Activated CD4-positive, alpha-beta T cell treated with anti-CD3 and anti-CD28 coated beads for 48 hours (primary cell): ENCODE data around the gene PBXIP1.
"Not testable (repeated sequence)": the region's sequence is repeated elsewhere in the genome, so short reads cannot be mapped to it uniquely, and the experiment has no call there.

Experiments used
- DNase-seq: peaks from one replicate; pipeline ENCODE4 v3.0.0-alpha.2; 2020

Gene PBXIP1

GRCh38 chr1:154935749-154936554 lies 19.9 kb downstream of the PBXIP1 start:
- no peak for DNase-seq

DNA sequence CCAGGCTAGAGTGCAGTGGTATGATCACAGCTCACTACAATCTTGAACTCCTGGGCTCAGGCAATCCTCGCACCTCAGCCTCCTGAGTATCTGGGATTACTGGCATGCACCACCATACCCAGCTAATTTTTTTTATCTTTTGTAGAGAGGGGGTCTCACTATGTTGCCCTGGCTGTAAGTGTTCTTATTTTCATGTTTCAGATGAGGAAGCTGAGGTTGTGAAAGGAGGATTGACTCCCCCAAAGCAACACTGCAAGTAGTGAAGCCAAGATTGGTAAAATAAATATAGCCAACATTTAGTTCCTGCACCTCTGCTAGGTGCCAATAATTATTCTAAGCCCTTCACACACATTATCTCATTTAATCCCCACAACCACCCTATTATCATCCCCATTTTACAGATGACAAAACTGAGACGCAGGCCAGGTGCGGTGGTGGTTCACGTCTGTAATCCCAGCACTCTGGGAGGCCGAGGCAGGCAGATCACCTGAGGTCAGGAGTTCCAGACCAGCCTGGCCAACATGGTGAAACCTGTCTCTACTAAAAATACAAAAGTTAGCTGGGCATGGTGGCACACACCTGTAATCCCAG lies 21.4 kb downstream of the PBXIP1 start:
- no peak for DNase-seq

- no peak for DNase-seq
Measured at GRCh38 chr1:154931940-154932487, 23.9 kb downstream of the PBXIP1 start.

GRCh38 chr1:154926201-154926600 lies 29.7 kb downstream of the PBXIP1 start:
- DNase-seq, result no peak

DNA sequence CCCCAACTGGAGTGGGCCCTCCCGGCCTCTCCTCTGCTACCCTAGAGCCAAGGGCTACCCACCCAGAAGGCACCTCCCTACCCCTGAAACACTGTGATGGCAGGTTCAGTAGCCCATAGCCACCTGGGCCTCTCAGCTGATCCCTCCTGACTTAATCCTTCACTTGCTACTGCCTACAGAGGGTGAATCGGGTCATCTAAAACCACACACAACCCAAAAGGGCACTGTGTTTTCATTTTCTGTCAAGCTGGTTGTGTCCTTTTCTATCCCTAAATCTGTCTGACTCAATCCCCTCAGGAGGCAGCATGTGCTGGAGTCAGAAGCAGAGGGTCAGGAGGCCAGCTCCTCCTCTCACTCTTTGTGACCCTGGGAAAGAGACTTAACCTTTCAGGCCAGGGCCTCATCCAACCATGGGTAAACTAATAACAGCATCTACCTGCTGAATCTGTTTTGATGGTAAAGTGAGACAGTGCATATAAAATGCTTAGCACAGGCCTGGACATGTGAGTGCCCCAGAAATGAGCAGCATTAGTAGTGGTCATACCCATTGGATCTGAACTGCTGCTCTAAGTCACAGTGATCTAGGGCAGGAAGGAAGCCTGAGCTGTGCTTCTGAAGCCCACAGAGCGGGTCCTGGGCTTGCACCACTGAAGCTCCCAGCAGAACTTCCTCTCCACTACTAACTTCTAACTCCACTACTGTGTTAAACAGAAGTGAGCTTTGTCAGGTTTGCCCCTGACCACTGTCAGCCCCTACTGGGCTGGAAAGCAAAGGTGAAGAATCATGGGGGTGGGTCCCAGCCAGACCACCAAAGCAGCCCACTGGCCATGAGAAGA lies 30.3 kb downstream of the PBXIP1 start:
- no peak for DNase-seq

GRCh38 chr1:154923695-154924094 lies 32.2 kb downstream of the PBXIP1 start:
- DNase-seq, result no peak

DNA sequence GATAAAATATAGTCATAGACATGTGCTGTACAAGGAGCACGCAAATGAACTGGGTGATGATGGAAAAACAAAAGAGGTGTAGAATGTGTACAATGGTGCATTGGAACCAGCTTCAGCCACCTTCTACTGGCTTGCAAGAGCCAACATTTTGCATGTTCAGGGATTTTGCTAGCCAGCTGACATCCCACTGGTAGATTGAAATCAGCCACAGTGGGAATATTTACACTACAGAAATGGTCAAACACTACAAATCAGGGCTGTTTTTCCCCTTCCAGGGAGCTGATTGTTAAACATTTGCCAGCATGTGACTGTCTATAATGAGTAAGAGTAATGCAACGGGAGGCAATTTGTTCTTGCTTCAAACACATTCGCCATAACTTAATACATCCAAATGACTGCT lies 42.6 kb downstream of the PBXIP1 start:
- DNase-seq, result no peak

GRCh38 chr1:154912755-154913154 lies 43.1 kb downstream of the PBXIP1 start:
- no peak for DNase-seq

- no peak for DNase-seq
Measured at GRCh38 chr1:154911691-154912550, 44.0 kb downstream of the PBXIP1 start.

DNA sequence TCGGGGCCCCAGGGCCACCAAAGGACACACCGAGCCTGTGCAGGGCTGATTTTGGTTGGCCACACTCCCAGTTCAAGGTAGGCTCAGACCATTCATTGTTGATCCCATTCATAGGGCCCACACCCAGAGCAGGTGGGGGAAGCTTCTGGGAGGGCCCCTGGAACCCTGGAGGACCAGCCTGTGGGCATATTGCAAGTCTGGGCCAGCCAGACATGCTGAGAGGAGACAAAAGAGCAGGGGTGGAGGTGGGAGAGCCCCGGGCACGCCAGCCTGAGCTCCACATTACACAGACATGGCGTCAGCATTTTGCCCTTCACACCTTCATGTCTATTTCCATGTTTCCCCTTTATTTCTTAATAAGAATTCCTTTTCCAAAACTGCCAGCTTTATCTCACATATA lies 45.0 kb downstream of the PBXIP1 start:
- DNase-seq, result no peak

DNA sequence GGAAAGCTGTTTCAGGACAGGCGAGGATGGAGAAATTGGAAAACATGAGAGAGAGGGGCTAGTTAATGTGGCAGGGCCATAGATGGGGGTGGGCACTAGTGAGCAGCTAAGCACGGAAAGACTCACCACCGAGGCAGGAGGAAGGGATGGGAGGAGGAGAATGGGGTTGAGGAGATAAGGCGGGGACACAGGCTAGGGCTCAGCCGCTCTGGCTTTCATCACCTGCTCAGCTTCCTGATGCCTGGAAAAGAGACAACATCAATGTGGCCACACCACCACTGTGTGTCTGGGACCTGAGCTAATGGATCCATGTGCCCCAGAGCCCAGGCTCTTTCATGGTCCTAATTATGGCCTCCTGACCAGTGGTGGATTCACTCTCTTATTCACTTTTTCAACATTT lies 47.0 kb downstream of the PBXIP1 start:
- no peak for DNase-seq

GRCh38 chr1:154908129-154908528 lies 47.8 kb downstream of the PBXIP1 start:
- DNase-seq, result not testable (repeated sequence)

GRCh38 chr1:154906621-154907081 lies 49.2 kb downstream of the PBXIP1 start:
- DNase-seq, result no peak

GRCh38 chr1:154902938-154903566 lies 52.8 kb downstream of the PBXIP1 start:
- DNase-seq, result no peak

GRCh38 chr1:154901591-154901990 lies 54.3 kb downstream of the PBXIP1 start:
- DNase-seq, result no peak

DNA sequence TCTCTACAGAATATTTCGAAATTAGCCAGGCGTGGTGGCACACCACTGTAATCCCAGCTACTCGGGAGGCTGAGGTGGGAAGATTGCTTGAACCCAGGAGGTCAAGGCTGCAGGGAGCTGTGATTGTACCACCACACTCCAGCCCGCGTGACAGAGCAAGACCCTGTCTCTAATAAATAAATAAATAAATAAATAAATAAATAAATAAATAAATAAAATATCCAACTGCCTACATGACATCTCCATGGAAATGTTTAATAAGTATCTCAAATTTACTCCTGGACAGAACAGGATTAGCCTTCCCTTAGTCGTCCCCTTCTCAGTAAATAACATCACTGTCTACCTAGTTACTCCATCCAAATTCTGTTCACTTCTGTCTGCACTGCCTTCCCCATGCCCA lies 56.9 kb downstream of the PBXIP1 start:
- DNase-seq, result no peak

- DNase-seq, result no peak
Measured at GRCh38 chr1:154896771-154897286, 59.1 kb downstream of the PBXIP1 start.

DNA sequence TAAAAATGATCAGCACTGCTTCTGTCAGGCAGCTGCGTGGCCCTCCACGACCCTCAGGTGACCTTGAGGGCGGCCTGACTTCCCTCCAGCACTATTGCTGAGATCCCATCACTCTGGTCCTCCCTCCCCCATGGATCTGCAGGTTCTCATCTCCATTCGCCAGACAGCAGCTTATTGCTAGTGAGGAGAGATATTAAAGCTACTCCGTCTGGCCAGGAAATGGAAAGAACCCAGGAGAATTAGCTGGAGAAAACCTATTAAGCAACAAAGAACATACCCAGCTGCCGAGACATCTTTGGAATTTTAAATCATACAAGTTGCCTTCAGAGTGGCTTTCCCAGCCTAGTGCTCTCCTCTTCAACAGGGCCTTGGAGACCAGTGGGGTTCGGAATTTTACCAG lies 60.1 kb downstream of the PBXIP1 start:
- no peak for DNase-seq
